ENCODE measurements around the gene TANGO6.

Gene TANGO6

DNA sequence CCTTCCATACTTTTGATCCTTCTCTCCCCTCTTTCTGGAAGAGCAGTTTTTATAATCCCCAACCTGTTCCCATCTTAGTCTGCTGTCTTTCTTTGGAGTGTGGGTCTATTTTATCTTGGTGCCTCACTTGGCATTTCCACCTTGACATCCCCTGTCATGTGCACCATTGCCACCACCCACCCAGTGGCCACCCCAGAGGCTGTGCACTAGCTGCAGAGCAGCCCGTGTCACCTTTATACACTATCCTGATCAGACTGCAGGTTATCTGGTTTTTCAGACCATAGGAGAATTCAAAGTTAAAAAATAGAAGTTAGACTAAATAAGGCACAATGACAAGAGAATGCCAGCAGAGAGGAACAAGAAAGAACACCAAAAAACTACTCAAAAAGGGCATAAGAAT, 43.8 kb downstream of the TANGO6 start:
- Histone ChIP-seq H3K36me3 (no peaks in the 10 kb centered on the region), H3K4me1 (no peaks in the 10 kb centered on the region; the same call in 1 of the 2 replicates), H3K9me3 (no peaks in the 10 kb centered on the region), H3K4me3 (ENCODE audit: low read depth, low read length) (no peak overlapping the region), H3K27me3 (no peaks in the 10 kb centered on the region)
- TF ChIP-seq, protein P1, sequence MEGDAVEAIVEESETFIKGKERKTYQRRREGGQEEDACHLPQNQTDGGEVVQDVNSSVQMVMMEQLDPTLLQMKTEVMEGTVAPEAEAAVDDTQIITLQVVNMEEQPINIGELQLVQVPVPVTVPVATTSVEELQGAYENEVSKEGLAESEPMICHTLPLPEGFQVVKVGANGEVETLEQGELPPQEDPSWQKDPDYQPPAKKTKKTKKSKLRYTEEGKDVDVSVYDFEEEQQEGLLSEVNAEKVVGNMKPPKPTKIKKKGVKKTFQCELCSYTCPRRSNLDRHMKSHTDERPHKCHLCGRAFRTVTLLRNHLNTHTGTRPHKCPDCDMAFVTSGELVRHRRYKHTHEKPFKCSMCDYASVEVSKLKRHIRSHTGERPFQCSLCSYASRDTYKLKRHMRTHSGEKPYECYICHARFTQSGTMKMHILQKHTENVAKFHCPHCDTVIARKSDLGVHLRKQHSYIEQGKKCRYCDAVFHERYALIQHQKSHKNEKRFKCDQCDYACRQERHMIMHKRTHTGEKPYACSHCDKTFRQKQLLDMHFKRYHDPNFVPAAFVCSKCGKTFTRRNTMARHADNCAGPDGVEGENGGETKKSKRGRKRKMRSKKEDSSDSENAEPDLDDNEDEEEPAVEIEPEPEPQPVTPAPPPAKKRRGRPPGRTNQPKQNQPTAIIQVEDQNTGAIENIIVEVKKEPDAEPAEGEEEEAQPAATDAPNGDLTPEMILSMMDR (IDR thresholded peaks at IDR 0.05; ENCODE audit: low read depth, low read length): no peak
- no peak for DNase-seq

DNA sequence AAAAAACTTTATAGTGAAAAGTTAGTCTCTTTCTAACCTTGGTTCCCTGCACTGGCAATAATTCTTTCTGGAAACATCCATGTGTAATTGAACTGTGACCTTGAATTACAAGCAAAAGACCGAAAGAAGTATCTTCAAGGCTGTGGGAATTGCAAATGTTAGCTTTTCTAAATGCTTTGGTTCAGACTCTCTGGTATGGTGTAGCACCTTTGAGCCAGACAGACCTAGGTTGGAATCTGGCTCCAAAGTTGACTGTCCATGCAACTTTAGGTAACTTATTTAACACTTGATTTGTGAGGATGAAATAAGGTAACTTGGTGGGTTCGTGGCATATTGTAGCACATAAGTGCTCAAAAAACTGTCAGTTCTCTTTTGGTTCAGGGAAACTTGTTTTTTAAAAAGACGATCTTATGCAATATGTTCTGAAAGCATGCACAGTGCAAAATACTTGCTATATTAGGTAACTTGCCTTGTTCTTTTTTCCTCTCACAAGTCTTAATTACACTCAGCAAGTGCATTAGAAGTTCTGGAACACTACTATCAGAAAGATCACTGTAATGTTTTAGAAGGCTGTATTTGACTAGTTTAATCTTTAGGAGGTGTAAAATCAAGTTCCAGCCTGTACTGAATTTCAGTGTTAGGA, 46.3 kb downstream of the TANGO6 start:
- TF ChIP-seq, protein P1 (IDR thresholded peaks at IDR 0.05; ENCODE audit: low read depth, low read length): no peak
- H3K4me3 ChIP-seq (ENCODE audit: low read depth, low read length): no peak overlapping the region
- H3K4me1 ChIP-seq: no peaks in the 10 kb centered on the region; the same call in 1 of the 2 replicates
- H3K9me3 ChIP-seq: no peaks in the 10 kb centered on the region
- no peaks in the 10 kb centered on the region for H3K36me3 ChIP-seq
- no peaks in the 10 kb centered on the region for H3K27me3 ChIP-seq
- no peak for DNase-seq

DNA sequence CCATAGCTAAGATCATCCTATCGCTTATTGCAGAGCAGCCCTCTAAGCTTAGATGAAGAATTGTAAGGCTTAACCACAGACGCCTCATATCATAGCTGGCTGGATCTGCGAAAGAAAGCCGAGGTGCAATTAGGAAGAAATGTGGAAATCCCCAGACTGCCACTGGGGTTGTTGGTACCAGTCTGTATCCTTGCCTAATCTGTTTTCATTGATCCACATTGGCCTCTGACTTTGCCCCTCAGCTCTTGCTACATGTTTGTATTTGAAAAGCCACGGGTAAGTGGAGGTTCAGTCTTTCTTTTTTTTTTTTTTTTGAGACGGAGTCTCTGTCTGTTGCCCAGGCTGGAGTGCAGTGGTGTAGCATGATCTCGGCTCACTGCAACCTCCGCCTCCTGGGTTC, 48.9 kb downstream of the TANGO6 start:
- Histone ChIP-seq H3K4me1 (no peaks in the 10 kb centered on the region), H3K4me3 (ENCODE audit: low read depth, low read length) (no peak overlapping the region), H3K27me3 (no peaks in the 10 kb centered on the region), H3K36me3 (no peaks in the 10 kb centered on the region), H3K9me3 (no peaks in the 10 kb centered on the region)
- TF ChIP-seq, protein P1 (IDR thresholded peaks at IDR 0.05; ENCODE audit: low read depth, low read length): no peak
- DNase-seq: no peak

DNA sequence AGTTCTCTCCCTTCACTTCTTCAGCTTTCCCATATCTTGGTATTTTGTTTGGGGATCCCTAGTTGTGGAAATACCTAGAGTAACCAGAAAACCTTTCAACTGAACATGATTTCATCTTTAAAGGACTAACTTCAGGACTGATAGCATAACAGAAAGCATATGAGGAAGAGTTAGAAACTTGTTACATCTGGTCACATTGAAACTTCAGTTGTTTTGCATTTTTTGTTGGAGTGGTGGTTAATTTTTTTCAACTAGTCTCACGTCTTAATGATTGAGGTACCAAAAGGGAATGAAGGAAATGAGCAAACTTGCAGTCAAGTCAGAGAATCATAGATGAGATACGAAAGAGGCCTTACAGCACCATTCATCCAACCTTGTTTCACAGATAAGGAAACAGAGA, 49.6 kb downstream of the TANGO6 start:
- Histone ChIP-seq H3K4me1 (no peaks in the 10 kb centered on the region), H3K4me3 (ENCODE audit: low read depth, low read length) (no peak overlapping the region), H3K27me3 (no peaks in the 10 kb centered on the region), H3K9me3 (no peaks in the 10 kb centered on the region), H3K36me3 (no peaks in the 10 kb centered on the region)
- TF ChIP-seq, protein P1 (IDR thresholded peaks at IDR 0.05; ENCODE audit: low read depth, low read length): no peak
- no peak for DNase-seq

DNA sequence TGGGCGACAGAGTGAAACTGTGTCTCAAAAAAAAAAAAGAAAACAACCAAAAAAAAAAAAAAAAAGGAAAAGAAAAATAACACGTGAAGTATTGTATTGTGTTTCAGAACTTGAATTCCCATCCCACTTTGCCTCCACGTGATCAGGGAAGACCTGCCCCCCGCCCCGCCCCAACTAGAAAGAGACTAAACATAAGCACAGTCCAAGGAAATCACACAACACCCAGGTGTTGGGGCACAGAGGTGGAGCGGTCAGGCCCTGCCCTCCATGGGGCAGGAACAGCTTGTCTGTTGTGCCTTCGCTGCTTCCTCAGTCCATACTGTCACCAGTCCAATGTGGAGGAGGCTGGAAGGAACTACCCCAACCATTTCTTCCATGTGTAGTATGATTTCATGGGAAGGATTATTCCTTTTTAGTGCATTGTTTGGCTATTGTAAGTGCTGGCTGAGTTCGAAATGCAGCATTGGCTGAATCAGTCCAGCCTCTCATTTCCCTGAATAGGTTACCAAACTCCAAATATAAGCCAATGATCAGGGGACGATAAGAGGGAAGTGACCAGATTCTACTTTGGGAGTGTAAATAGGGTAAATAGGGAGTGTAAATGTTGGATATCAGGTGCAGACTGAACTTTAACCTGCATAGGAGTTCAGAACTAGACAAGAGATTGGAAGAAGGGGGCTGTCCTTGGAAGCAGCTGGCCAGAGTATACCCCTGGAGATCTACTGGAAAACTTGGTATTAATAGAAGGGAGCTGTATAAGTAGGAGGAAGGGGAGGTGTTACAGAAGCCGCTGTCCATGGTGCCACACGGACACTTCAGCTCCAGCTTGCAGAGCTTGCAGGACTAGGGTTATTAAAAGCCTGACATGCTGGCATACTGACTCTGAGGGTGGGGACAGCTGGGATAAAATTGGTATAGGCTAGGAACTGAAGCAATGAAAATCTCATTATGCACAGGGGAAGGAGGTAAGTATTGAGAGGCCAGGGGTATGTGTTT, 50.7 kb downstream of the TANGO6 start:
- DNase-seq: no peak
- Histone ChIP-seq H3K36me3 (no peaks in the 10 kb centered on the region), H3K27me3 (no peaks in the 10 kb centered on the region), H3K9me3 (no peaks in the 10 kb centered on the region), H3K4me3 (ENCODE audit: low read depth, low read length) (no peak overlapping the region), H3K4me1 (no peaks in the 10 kb centered on the region)
- TF ChIP-seq, protein P1 (IDR thresholded peaks at IDR 0.05; ENCODE audit: low read depth, low read length): no peak

DNA sequence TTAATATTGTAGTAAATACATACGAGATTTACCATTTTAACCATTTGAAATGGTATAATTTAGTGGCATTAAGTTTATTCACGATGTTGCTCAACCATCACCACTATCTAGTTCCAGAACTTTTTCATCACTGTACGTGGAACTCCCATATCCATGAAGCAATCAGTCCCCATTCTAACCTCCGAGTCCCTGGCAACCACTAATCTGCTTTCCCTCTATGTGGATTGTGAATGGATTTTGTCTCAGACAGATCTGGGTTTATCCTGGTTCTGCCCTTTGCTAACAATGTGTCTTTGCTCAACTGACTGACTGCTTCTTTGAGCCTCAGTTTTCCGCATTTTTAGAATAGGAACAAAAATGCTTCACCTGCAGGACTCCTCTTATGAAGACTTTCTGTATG, 51.4 kb downstream of the TANGO6 start:
- H3K4me3 ChIP-seq (ENCODE audit: low read depth, low read length): no peak overlapping the region
- no peaks in the 10 kb centered on the region for H3K9me3 ChIP-seq
- TF ChIP-seq, protein P1 (IDR thresholded peaks at IDR 0.05; ENCODE audit: low read depth, low read length): no peak
- no peaks in the 10 kb centered on the region for H3K4me1 ChIP-seq
- DNase-seq: no peak
- no peaks in the 10 kb centered on the region for H3K27me3 ChIP-seq
- H3K36me3 ChIP-seq: no peaks in the 10 kb centered on the region

All from BE2C (cell line).